ENCODE data around the gene RBM20. TPM values are rescaled to one million over a fixed set of nuclear protein-coding genes. Genes with fewer than 3 reads are reported as not detected.
"Not testable (repeated sequence)": the region's sequence is repeated elsewhere in the genome, so short reads cannot be mapped to it uniquely, and the experiment has no call there.

RBM20 gene
- polyA plus RNA-seq, 10 donors: 6.8 to 17.0 (median 10.3) TPM

DNA sequence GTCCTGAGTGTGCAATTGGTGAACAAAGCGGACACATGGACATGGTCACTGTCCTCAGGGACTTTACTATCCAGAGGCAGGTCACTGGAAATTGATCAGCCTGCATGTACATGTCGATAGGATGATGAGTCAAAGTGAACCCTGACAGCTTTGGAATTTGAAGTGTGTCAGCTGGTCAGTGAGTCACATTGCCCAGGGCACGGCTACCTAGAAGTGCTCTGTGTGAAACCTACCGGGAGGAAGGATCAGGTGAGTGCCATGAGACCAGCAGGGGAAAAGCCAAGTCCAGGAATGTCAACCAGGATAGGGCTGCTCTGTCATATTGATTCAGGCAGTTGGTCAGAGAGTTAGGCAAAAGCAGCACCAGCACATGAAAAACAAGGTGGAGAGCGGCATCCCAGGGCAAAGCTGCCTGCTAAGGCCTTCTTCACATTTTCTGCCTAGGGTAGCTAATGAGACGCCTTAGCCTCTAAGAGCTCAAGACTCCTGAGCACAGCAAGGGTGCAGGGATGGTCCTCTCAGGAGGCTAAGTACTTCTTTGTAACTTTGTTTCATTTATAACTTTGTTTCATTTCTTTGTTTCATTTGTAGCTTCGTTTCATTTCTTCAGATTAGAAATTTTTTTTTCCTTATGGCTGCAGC is 208.2 kb downstream of the RBM20 start:
- no peak for DNase-seq

DNA sequence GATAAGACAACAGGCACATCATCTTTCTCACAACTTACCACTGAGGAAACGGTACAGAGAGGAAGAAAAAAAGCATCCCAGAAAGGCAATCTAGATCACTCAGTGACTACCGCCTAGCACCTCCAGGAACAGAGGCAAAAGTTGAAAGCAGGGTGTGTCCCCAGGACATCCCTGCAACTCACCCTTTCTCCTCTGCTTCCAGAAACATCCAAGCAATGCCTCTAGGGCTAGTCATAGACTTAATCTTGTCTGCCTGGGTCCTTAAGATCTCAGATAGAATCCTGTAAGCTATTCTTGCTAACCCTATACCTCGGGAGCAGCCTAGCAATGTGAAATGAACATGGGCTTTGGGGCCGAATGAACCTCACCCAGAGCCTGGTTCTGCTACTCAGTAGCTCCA is 208.8 kb downstream of the RBM20 start:
- no peak for DNase-seq

DNA sequence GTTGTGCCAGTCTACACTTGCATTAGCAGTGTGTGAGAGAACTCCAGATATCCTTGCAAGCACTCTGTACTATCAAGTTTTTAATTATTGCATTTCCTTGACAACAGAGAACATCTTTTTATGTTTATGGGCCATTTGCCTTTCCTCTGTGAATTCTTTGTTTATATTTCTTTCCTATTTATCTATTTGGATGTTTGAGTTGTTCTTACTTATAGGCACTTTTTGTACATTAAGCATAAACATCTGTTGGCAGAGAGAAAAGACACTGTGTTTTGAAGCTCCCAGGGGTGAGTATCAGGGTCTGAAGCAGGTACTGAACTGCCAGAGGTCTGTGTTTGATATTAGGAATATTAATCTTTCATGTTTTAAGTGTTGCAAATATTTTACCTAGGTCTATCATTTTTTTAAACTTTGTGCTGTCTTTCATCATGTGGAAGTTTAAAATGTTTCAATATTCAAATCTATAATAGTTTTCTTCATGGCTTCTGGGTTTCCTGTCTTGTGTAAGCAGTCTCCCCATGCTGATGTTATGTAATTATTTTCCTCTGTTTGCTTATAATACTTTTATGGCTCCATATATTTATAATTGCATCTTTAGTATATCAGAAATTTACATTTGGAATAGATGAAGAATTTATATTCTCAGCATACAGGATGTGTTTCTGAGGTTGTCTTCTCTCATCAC is 209.9 kb downstream of the RBM20 start:
- DNase-seq: no peak

DNA sequence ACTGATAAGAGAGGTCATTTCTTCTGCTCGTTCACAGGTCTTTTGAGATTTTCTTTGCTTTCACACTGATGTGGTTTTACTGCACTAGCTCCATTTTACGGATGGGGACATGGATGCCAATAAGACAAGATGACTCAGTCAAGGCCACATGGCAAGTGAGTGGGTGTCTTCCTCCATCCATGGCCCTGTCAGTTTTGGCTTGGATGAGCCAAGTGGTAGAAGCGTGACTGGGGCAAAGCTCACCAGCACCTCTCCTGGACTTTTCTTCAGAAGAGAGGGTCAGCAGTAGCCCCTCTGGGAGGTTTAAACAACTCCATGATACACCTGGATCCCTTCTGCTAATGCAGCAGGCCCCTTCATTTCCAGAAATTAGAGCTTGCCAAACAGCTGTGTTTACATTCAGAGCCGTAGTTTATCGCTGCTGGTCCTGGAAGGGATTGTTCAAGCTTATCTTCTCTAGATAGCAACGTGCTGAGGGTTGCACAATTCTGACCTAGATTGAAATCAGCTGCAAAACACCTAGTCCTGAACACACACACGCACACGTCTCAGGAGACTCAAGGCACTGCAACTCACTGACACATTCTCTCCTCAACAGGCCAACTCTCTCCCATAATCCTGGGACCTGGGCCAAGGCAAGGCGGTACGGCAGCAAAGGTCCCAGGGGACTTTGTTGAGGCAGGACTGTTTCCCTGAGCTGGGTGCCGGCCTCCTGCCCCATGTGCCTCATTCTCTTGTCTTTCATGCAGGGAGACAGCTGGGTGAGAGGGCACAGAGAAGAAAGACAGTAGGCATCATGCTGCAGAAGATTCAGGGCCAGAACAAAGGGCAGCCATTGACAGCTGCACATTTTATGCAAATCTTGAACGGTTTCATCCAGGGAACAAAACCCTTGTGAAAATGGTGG is 213.4 kb downstream of the RBM20 start:
- DNase-seq: peak in 1 of 3 donors; percentile 74

DNA sequence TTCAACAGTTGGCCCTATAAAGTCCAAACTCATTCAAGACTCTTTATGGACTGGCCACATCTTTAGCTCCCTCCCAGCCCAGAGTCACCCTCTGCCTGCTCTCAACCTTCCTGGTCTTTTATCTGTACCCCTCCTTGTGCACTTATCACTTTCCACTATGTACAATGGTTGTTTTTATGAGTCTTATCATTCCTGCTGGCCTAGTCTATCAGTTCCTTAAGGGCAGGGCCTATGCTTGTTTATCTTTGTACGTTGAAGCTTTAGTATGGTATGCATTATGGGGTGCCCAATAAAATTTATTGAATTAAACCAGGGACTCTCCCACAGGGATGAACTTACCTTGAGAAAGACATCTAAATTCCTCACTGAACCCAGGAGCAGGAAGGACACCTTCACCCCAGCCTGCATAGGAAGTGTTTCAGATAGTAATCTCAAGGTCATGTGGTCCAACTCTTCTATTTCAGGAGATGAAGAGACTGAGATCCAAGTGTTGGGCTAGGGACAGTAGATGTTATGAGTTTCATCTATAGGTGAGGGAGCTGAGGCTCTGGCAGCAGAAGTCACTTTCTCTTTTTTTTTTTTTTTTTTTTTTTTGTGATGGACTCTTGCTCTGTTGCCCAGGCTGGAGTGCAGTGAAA is 214.3 kb downstream of the RBM20 start:
- DNase-seq: no peak

DNA sequence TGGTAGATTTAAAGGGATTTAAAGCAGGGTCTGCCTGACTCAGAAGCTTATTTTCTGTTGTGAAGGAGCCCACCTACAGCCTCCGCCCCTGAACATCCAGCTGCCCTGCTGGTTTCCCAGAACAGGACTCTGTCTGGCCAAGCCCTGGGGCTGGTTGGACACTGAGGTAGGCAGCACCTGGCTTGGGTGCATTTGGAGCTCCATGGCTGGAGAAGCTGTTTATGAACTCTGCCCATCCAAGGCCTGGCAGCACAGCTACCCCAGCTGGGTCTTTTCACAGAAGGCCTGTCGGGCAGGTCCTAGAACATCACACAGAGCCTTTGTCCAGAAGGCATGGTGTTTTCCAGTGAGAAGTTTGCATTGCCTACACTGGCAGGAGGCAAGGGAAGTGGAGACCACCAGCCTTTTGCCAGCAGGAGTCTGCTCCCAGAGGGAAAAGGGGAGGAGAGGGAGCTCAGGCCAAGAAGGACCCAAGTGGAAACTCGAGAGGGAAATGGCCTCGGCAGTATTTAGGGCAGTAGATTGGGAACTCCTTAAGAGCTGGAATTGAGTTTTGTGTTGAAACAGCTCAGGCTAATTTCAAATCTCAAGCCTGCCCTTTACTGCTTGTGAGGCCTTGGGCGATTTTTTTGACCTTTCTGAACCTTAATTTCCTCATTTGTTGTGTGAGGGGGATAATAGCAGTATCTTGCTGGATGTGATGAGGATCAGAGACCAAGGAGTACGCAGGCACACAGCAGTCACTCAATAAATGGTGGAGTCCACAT is 215.3 kb downstream of the RBM20 start:
- no peak for DNase-seq

DNA sequence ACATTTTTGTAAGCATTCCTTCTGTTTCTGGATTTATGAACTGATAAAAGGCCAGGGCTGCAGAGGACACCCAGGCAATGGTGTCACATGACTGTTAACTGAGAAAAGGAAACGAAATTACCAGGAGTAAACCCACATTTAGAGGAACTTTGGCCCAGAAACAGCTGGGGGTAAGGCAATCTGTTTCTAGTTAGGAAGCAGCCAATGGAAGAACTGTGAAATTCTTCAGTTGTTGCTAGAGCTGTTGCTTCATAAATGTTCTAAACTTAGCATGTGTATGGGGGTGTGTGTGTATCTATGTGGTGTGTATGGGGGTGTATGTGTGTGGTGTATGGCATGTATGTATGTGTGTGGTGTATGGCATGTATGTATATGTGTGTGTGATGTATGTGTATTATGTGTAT is 215.8 kb downstream of the RBM20 start:
- peak in 2 of 3 donors; percentile 77 to 81 for DNase-seq

DNA sequence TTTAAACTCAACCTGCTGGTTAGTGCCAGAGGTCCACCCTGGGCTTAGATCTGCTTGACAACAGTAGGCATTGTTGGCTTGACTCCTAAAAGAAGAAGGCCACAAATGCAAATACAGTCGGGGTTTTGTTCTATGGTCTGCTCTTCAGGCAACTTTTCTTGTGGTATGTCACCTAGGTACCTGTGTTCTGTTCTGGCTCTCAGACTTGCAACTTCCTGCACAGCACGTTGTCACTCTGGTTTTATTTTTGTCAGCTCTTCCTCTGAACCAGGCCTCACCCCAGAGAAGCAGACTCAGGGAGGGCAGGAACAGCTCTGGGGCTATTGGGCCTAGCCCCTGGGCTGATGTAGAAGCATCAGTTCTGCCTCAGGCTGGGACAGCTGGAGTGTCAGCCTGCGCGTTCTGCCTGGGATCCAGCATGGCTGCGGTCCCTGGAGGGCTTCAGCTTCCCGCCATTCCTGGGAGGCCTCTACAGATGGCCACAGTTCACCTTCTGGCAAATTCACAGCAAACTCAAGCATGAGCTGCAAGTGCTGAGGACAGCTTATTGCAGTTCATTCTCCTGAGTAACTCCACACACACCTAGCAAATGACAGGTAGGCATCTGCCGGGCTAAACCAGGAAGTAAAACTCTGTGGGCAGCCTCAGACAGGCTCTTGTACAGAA is 216.6 kb downstream of the RBM20 start:
- no peak for DNase-seq

DNA sequence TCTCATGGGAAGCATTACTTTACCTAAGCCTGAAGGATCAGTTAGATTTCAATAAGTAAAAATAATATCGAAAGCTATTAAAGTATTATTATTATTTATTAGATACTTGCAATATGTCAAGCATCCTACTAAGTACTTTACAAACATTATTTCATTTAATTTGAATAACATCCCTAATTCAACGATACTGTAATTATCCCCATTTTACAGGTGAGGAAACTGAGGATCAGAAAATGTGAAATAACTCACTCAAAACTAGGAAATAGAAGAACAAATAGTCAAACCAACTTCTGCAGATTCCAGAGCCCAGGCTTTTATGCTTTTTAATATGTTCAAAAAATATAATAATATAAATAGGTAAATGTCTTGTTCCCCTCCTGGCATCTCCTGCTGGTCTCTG is 217.3 kb downstream of the RBM20 start:
- DNase-seq: no peak

DNA sequence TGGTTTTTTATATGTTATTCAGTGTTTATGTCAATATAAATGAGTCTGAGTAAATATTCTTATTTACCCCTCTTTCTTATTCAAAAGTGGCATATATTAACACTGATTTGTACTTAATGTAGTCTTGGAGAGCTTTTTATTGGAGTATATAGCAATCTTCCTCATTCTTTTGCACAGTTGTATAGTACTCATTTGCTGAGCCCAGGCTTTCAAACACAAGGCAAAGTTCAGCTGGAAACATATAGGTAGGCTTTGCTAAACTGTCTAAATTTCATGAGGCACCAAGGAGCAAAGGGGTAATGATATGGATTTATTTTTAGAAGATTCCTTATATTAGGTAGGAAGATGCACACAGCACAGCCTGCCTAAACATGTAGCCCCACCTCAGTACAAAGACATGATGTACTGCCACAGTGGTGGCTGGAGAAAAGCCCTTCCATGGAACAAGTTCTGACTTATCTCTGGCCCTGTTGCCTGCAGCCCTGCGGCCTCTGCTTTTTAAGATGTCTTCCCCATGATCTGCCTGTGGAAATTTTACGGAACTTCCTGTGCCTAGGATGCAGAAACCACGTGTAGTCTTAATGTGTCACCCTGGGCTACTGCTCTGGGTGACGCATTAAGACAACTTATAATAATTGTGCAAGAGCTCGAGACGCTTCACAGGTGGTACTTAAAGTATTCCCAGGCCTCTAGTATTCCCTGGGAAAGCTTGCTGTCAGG is 218.0 kb downstream of the RBM20 start:
- DNase-seq: no peak

DNA sequence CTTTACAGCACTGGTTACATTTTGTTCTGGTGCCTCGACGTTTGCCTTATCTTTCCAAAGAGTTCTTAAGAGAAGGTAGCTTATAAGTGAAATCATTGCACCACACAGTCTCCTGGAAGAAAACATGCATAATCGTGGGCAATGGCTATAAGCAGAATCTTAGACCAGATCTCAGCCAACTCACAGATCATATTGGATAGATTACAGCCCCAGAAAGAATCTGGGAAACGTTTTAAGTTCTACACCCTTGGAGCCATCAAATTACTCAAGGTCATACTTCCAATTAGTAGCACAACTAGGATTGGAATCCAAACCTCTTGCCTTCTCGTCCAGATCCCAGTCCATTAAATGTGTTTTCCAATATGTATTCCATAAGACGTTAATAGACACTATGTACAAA is 218.8 kb downstream of the RBM20 start:
- DNase-seq: no peak

DNA sequence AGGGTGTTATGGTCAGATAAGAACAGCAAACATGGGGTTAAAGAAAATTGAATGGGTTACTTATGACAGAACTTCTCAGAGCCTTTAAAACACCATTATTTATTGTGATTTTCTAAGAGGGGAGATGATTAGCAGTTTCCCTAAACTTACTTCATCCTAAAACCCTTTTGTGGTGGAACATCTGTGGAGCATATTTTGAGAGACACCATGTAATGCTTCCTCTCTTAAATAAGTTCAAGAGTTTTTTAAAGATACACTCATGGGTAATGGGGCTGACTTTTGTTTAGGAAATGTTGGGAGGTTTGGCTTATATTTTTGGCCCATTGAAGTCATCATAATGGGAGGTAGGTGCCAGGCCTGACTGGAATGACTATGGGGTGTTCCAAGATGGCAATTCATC is 219.2 kb downstream of the RBM20 start:
- DNase-seq: no peak

DNA sequence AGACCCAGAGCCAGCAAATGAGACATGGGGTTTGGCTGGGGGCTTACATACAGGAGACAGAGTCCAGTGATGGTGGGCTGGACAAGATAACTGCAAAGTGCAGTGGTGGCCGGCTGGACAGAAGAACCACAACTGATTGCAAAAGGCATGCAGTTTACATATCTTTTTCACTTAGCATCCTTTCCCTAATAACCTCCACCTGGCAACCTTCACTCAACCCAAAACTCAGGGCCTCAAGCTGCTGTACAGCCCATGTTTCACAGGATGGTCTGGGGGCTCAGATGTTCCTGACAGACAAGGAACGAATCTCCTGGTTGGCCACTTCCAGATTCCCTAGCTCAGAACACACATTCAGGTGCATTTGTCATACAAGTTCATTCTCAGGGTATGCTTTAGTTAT is 219.8 kb downstream of the RBM20 start:
- no peak for DNase-seq

DNA sequence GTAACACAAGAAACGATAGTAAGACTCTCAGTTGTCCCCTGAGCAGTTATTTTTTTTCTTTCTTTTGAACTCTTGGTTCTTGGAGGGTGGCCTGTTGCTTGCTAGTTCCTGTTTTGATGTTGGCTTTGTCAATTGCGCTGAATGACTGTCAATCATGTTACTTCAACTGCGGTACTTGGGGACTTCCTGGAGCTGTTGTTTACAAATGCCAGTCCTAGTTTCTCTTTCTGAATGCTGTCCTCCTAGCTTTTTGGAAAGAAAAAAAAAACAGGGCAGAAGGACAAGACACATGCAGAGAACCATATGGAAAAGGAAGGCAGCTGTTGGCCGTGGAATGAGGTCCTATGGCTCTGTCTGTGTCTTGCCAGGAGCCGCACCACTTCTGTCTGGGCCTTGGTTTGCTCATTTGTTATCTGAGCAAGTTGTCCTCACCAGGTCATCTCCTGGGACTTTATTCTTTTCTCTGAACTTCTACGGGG is 220.6 kb downstream of the RBM20 start:
- peak in 1 of 3 donors; percentile 66 for DNase-seq

DNA sequence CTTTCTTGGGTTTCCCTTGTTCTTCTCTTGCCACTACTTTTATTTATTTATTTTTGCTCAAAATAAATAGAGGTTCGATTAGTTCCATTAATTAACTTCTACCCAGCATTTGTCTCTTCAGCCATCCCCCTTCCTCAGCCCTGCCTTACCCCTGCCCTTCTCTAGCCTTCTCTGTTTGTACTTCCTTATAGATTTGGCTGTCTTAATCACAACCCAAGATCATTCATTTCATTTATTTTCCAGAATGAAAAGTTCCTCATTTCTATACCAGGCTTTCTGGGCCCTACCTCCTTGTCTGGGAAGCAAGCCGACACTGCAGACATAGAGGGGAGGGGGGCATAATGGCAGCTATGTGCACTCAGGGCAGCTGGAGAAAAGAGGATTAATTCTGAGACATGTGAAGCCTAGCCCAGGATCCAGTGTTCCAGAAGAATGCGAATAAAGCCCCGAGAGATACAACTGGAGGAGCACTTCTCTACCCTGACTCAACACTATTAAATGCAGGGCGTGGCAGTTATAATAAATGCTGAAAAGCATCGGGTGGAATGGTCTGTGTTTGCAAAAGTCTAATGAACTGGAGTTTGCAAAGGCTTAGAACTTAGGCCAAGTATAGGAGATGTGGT is 221.2 kb downstream of the RBM20 start:
- DNase-seq: peak in 2 of 3 donors; percentile 54 to 81

DNA sequence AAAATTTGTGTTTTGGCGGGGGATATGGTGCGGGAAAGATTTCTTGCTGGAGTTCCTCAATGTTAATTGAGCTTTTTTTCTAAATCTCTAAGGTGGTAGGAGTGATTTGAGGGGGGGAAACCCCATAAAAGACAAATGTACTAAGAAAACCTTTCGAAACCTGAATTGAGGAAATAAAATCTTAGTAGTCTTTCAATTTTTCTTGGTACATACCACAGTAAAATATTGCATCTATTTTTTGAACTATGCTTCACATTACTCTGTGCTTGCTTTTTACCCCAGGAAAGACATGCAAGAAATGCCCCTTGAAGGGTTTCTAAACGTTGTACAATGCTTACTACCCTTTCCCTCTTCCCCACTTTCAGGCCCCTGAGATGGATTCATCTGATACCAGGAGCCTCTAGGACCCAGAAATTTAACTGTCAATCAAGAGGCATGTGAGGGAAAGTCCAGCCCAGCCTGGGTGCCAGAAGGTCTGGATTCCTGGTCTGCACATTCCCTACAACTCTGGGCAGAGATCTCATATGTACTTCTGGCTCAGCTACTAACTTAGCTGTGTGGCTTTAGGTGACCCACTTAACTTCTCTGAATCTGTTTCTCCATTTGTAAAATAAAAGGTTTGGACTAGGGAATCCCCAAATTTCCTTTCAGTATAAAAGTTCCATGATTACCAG is 221.8 kb downstream of the RBM20 start:
- DNase-seq: no peak

DNA sequence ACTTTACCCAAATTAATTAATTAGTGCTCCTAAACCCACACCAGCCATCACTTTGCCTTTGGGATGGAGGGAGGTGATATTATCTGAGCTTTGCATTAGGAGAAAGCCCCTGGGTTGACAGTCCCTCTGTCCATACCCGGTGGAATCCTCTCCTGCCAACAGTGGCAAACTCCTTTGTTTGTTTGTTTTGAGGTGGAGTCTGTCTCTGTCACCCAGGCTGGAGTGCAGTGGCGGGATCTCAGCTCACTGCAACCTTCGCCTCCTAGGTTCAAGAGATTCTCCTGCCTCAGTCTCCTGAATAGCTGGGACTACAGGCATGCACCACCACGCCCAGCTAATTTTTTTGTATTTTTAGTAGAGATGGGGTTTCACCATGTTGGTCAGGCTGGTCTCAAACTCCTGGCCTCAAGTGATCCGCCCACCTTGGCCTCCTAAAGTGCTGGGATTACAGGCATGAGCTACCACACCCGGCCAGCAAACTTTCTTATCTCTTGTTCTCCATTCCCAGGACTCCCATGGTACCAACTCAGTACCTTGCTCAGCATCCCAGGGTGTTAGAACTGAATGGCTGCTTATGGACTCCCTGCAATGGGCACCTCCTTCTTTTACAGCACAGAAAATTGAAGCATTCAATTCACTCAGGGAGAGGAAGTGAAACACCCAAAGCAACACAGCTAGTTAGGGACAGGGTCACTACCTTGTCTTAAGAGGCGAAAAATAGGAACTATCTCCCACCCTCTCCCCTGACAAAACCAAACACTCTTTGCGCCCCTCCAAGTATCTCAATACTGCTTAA is 223.1 kb downstream of the RBM20 start:
- not testable (repeated sequence) for DNase-seq

Data from muscle of back (tissue), 11 donors.